22Rv1 (cell line): Measurements from ENCODE around the gene SEMA6A.

Experiments used
- ZFX ChIP-seq: fragments of 450-650 bp; IDR thresholded peaks from 2 replicates; pipeline ENCODE4 v1.6.1; 2017; ENCODE audit warnings: antibody characterized with exemption, borderline replicate concordance
- TF ChIP-seq, protein P1 (sequence below): fragments of 450-650 bp; IDR thresholded peaks from 2 replicates; pipeline ENCODE4 v1.5.1; 2017; ENCODE audit warnings: mild to moderate bottlenecking

DNA sequence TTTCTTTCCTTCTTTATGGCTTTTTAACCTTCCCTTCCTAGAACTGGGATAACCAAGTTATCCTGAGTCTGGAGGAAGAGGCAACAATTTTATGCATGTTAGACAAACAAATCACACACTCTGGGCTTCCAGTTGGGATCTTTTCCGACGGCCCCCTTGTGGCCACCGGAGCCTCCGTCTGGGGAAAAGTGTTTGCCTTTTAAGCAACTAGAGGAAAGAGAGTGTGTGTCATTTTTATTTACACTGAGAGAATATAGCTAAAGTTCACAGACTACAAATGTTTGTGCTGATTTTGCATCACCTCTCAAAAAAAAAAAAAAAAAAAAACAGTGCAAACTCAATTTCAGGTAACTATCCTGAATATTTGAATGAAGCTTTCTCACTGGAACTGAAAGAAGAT is 126.2 kb downstream of the SEMA6A start:
- TF ChIP-seq, protein P1, sequence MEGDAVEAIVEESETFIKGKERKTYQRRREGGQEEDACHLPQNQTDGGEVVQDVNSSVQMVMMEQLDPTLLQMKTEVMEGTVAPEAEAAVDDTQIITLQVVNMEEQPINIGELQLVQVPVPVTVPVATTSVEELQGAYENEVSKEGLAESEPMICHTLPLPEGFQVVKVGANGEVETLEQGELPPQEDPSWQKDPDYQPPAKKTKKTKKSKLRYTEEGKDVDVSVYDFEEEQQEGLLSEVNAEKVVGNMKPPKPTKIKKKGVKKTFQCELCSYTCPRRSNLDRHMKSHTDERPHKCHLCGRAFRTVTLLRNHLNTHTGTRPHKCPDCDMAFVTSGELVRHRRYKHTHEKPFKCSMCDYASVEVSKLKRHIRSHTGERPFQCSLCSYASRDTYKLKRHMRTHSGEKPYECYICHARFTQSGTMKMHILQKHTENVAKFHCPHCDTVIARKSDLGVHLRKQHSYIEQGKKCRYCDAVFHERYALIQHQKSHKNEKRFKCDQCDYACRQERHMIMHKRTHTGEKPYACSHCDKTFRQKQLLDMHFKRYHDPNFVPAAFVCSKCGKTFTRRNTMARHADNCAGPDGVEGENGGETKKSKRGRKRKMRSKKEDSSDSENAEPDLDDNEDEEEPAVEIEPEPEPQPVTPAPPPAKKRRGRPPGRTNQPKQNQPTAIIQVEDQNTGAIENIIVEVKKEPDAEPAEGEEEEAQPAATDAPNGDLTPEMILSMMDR, result no peak
- no peak for TF ChIP-seq ZFX
